ENCODE results near the gene LONP1.
"Not testable (repeated sequence)": the region's sequence is repeated elsewhere in the genome, so short reads cannot be mapped to it uniquely, and the experiment has no call there.

LONP1 gene

DNA sequence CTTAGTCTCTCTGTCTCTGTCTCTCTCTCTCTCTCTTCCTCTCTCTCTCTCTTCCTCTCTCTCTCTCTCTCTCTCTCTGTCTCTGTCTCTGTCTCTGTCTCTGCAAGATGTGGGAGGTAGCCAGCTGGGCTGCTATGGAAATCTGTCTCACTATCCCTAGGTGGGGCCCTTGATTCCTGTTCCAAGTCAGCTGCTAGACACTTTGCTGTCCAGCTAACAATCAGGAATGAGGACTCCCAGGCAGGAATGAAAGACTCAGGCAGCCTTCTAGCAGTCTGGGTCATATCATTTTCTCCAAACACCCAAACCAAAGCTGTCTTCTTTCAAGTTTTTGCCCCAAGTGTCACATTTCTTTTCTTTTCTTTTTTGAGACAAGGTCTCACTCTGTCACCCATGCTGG, 23.7 kb upstream of the LONP1 start:
- H3K4me1 ChIP-seq (ENCODE audit: control insufficient read depth, insufficient read depth, low read length), result no peaks in the 10 kb centered on the region
- H3K36me3 ChIP-seq (ENCODE audit: control insufficient read depth in 2 of 2, insufficient read depth in 1 of 2, low read length in 2 of 2), result no peaks in the 10 kb centered on the region
- no peak overlapping the region for H3K27ac ChIP-seq (ENCODE audit: extremely low read depth, low read depth, low read length)
- ChIA-PET CTCF (interaction anchor here (0.6 to 1.0 kb wide), 3 partner anchors 13 to 60 kb away, joined by 3 to 4 read pairs (median 3); no protein-coding TSS in a partner anchor), POLR2A (no interaction called here)
- H3K9me3 ChIP-seq (ENCODE audit: control insufficient read depth, insufficient read depth, low read depth, low read length), result no peaks in the 10 kb centered on the region
- TF ChIP-seq, protein P1, sequence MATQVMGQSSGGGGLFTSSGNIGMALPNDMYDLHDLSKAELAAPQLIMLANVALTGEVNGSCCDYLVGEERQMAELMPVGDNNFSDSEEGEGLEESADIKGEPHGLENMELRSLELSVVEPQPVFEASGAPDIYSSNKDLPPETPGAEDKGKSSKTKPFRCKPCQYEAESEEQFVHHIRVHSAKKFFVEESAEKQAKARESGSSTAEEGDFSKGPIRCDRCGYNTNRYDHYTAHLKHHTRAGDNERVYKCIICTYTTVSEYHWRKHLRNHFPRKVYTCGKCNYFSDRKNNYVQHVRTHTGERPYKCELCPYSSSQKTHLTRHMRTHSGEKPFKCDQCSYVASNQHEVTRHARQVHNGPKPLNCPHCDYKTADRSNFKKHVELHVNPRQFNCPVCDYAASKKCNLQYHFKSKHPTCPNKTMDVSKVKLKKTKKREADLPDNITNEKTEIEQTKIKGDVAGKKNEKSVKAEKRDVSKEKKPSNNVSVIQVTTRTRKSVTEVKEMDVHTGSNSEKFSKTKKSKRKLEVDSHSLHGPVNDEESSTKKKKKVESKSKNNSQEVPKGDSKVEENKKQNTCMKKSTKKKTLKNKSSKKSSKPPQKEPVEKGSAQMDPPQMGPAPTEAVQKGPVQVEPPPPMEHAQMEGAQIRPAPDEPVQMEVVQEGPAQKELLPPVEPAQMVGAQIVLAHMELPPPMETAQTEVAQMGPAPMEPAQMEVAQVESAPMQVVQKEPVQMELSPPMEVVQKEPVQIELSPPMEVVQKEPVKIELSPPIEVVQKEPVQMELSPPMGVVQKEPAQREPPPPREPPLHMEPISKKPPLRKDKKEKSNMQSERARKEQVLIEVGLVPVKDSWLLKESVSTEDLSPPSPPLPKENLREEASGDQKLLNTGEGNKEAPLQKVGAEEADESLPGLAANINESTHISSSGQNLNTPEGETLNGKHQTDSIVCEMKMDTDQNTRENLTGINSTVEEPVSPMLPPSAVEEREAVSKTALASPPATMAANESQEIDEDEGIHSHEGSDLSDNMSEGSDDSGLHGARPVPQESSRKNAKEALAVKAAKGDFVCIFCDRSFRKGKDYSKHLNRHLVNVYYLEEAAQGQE (tag by site-specific recombination; IDR thresholded peaks at IDR 0.05), result peak; percentile 57
- TF ChIP-seq ZNF366 (tag by site-specific recombination; conservative IDR thresholded peaks at IDR 0.05), result no peak
- H3K4me3 ChIP-seq (ENCODE audit: low read depth, low read length), result no peak overlapping the region

DNA sequence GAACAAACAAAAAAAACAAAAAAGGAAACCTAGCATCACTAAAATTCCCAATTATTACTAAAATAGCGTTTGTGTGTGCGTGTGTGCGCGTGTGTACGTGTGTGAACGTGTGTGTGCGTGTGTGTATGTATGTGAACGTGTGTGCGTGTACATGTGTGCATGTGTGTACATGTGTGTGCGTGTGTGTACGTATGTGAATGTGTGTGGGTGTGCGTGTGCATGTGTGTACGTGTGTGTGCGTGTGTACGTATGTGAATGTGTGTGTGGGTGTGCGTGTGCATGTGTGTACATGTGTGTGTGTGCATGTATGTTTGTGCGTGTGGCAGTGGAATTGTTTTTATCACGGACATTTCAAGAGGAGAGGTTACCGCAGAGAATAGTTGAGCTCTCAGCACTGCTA, 22.1 kb upstream of the LONP1 start:
- H3K4me1 ChIP-seq (ENCODE audit: control insufficient read depth, insufficient read depth, low read length), result no peaks in the 10 kb centered on the region
- H3K9me3 ChIP-seq (ENCODE audit: control insufficient read depth, insufficient read depth, low read depth, low read length), result no peaks in the 10 kb centered on the region
- POLR2A ChIA-PET, result no interaction called here
- H3K4me3 ChIP-seq (ENCODE audit: low read depth, low read length), result no peak overlapping the region
- CTCF ChIA-PET, result interaction anchor here (1.1 kb wide), 2 partner anchors 22 to 62 kb away, joined by 3 read pairs; partner anchors contain the start of genes CATSPERD and LONP1
- TF ChIP-seq, protein P2, sequence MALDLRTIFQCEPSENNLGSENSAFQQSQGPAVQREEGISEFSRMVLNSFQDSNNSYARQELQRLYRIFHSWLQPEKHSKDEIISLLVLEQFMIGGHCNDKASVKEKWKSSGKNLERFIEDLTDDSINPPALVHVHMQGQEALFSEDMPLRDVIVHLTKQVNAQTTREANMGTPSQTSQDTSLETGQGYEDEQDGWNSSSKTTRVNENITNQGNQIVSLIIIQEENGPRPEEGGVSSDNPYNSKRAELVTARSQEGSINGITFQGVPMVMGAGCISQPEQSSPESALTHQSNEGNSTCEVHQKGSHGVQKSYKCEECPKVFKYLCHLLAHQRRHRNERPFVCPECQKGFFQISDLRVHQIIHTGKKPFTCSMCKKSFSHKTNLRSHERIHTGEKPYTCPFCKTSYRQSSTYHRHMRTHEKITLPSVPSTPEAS (tag by site-specific recombination; IDR thresholded peaks at IDR 0.05), result peak; percentile 39; the same call in 1 of the 2 replicates
- TF ChIP-seq ZNF571 (tag by site-specific recombination; IDR thresholded peaks at IDR 0.05) (no peak), ZSCAN23 (tag by site-specific recombination; IDR thresholded peaks at IDR 0.05) (no peak), ZNF629 (tag by site-specific recombination; IDR thresholded peaks at IDR 0.05) (no peak), ZNF791 (tag by site-specific recombination; IDR thresholded peaks at IDR 0.05) (no peak), ZBTB1 (tag by site-specific recombination; IDR thresholded peaks at IDR 0.05) (no peak), ZNF175 (tag by site-specific recombination; IDR thresholded peaks at IDR 0.05) (no peak)
- TF ChIP-seq, protein P3, sequence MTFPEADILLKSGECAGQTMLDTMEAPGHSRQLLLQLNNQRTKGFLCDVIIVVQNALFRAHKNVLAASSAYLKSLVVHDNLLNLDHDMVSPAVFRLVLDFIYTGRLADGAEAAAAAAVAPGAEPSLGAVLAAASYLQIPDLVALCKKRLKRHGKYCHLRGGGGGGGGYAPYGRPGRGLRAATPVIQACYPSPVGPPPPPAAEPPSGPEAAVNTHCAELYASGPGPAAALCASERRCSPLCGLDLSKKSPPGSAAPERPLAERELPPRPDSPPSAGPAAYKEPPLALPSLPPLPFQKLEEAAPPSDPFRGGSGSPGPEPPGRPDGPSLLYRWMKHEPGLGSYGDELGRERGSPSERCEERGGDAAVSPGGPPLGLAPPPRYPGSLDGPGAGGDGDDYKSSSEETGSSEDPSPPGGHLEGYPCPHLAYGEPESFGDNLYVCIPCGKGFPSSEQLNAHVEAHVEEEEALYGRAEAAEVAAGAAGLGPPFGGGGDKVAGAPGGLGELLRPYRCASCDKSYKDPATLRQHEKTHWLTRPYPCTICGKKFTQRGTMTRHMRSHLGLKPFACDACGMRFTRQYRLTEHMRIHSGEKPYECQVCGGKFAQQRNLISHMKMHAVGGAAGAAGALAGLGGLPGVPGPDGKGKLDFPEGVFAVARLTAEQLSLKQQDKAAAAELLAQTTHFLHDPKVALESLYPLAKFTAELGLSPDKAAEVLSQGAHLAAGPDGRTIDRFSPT (tag by site-specific recombination; IDR thresholded peaks at IDR 0.05), result no peak
- H3K36me3 ChIP-seq (ENCODE audit: control insufficient read depth in 2 of 2, insufficient read depth in 1 of 2, low read length in 2 of 2), result no peaks in the 10 kb centered on the region
- no peak overlapping the region for H3K27ac ChIP-seq (ENCODE audit: extremely low read depth, low read depth, low read length)

DNA sequence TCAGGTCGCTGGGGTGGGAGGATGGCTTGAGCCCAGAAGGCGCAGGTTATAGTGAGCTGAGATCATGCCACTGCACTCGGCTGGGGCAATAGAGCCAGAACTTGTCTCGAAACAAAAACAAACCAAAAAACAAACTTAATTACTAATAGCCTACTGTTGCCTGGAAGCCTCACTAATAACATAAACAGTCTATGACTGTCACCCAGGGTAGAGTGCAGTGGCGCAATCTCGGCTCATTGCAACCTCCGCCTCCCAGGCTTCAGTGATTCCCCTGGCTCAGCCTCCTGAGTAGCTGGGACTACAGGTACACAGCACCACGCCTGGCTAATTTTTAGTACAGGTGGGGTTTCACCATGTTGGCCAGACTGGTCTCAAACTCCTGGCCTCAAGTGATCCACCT, 18.5 kb upstream of the LONP1 start:
- no peak for TF ChIP-seq ZNF140 (tag by site-specific recombination; IDR thresholded peaks at IDR 0.05)
- POLR2A ChIA-PET, result interaction anchor here (0.6 to 1.1 kb wide), 3 partner anchors 18 to 68 kb away, joined by 3 to 6 read pairs (median 5); partner anchors contain the start of genes CATSPERD and LONP1
- CTCF ChIA-PET, result no interaction called here
- Histone ChIP-seq H3K36me3 (ENCODE audit: control insufficient read depth in 2 of 2, insufficient read depth in 1 of 2, low read length in 2 of 2) (no peaks in the 10 kb centered on the region), H3K27ac (ENCODE audit: extremely low read depth, low read depth, low read length) (no peak overlapping the region), H3K4me1 (ENCODE audit: control insufficient read depth, insufficient read depth, low read length) (no peaks in the 10 kb centered on the region), H3K9me3 (ENCODE audit: control insufficient read depth, insufficient read depth, low read depth, low read length) (no peaks in the 10 kb centered on the region), H3K4me3 (ENCODE audit: low read depth, low read length) (no peak overlapping the region)

DNA sequence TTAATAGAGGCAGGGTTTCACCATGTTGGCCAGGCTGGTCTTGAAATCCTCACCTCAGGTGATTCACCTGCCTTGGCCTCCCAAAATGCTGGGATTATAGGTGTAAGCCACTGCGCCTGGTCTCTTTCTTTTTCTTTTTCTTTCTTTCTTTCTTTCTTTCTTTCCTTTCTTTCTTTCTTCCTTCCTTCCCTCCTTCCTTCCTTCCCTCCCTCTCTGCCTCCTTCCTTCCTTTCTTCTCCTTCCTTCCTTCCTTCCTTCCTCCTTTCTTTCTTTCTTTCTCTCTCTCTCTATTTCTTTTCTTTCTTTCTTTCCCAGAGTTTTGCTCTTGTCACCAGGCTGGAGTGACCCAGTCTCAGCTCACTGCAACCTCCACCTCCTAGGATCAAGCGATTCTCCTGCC, 13.2 kb upstream of the LONP1 start:
- peak; percentile 96 for TF ChIP-seq ZNF366 (tag by site-specific recombination; conservative IDR thresholded peaks at IDR 0.05)
- POLR2A ChIA-PET, result not testable (repeated sequence)
- CTCF ChIA-PET, result interaction anchor here (0.7 kb wide), 3 partner anchors 71 to 564 kb away, joined by 3 to 6 read pairs (median 3); no protein-coding TSS in a partner anchor

More for the DNA sequence above, 13.2 kb upstream of the LONP1 start:
- H3K4me3 ChIP-seq (ENCODE audit: low read depth, low read length); H3K4me1 ChIP-seq (ENCODE audit: control insufficient read depth, insufficient read depth, low read length); H3K36me3 ChIP-seq (ENCODE audit: control insufficient read depth in 2 of 2, insufficient read depth in 1 of 2, low read length in 2 of 2); H3K9me3 ChIP-seq (ENCODE audit: control insufficient read depth, insufficient read depth, low read depth, low read length); H3K27ac ChIP-seq (ENCODE audit: extremely low read depth, low read depth, low read length): not testable (repeated sequence)
